Measurements from ENCODE around the gene VKORC1L1.
"Not testable (repeated sequence)": the region's sequence is repeated elsewhere in the genome, so short reads cannot be mapped to it uniquely, and the experiment has no call there.

VKORC1L1 gene

DNA sequence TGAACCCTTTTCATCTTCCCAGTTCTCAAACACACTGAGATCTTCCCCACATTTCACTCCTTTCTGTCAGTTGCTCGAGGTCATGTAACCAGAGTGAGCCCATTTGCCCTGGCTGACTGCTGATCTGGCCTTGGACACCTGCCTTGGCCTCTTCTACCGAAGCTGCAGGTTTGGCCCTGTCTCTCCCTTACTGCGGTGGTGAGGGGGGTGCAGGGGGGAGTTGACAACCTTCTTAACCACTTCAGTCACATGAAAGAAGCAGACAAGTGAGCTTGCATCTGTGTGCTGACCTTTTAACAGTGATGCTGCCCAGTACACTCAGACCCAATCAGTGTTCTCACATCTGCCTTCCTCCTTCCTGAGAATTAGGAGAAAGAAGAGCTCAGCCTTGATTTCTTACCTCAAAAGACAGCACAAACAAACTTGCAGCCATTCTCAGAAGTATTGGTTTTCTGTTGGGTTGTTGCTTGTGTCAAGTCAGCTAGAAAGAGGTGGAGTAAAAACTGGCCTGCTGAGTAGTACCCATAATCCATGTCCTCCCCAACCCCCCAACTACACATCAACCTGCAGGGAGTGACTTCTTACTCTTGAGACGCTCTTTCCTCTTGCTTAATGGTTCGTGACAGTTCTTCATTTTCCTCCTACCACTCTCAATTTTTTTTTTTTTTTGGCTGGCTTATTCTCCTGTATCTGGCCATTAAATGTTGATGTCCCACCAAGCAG, 15.7 kb downstream of the VKORC1L1 start:
- DNase-seq, result not testable (repeated sequence)

DNA sequence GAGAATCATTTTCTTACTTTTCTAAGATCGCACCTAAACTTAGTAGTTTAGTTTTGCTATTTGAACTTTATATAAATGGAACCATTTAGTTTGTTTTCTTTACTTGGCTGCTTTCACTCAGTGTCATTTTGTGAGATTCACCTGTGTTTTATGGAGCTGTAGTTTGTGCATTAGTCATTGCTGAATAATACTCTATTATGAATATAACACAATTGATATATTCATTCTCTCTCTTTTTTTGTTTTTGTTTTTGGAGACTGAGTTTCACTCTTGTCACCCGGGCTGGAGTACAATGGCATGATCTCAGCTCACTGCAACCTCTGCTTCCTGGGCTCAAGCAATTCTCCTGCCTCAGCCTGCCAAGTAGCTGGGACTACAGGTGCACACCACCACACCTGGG, 16.8 kb downstream of the VKORC1L1 start:
- not testable (repeated sequence) for DNase-seq

DNA sequence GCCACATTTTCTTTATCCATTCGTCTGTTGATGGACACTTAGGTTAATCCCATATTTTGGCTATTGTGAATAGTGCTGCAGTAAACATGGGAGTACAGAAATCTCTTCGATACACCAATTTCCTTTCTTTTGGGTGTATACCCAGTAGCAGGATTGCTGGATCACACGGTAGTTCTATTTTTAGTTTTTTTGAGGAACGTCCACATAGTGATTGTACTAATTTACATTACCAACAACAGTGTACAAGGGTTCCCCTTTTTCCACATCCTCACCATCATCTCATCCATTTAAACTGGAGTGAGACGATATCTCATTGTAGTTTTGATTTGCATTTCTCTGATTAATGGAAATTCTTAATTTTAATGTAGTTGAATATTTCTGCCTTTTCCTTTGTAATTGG, 19.3 kb downstream of the VKORC1L1 start:
- DNase-seq, result no peak

DNA sequence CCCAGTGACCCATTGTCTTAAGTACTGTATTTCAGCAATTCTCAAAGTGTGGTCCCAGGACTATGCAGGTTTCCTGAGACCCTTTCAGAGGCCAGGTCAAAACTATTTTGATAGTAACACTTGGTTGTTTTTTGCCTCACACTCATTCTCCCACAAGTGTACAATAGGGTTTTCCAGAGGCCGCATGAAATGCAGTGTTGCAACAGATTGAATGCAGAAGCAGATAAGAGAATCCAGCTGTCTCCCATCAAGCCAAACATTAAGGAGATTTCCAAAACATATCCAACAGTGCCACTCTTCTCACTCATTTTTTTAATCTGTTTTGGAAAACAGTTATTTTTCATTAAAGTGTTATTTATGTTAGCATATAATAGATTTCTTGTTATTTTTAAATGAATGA, 20.0 kb downstream of the VKORC1L1 start:
- no peak for DNase-seq

DNA sequence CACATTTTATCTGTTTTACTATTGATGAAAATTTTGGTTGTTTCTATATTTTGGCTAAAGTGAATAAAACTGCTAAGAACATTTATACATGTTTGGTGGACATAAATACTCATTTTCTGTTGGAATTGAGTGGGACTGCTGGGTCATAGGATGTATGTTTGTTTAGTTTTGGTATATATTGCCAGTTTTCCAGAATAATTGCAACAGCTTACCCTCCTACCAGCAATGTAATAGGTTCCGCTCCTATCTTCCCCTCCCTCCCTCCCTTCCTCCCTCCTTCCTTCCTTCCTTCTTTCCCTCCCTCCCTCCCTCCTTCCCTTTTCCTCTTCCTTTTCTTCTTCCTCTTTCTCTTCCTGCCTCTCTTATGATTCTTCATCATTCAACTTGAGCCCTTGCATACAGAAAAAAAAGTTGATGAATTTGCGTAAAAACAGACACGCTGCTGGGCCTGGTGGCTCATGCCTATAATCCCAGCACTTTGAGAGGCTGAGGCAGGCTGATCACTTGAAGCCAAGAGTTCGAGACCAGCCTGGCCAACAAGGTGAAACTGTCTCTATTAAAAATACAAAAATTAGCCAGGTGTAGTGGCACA, 23.5 kb downstream of the VKORC1L1 start:
- no peak for DNase-seq

DNA sequence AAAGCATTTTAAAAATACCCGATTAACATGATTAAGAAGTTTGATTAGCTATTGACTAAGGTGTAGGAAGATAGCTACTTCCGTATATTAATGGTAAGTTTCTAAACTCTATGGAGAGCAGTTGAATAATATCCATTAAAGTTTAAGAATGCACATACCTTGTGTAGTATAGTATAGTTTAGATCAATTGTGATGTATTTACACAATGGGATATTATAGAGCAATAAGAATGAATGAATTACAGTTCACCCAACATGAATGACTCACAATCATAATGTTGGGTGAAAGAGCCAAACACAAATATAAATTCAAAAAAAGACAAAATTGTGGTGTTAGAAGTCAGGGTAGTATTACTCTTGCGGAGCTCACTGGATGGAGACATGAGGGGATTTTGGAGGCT, 24.4 kb downstream of the VKORC1L1 start:
- not testable (repeated sequence) for DNase-seq

DNA sequence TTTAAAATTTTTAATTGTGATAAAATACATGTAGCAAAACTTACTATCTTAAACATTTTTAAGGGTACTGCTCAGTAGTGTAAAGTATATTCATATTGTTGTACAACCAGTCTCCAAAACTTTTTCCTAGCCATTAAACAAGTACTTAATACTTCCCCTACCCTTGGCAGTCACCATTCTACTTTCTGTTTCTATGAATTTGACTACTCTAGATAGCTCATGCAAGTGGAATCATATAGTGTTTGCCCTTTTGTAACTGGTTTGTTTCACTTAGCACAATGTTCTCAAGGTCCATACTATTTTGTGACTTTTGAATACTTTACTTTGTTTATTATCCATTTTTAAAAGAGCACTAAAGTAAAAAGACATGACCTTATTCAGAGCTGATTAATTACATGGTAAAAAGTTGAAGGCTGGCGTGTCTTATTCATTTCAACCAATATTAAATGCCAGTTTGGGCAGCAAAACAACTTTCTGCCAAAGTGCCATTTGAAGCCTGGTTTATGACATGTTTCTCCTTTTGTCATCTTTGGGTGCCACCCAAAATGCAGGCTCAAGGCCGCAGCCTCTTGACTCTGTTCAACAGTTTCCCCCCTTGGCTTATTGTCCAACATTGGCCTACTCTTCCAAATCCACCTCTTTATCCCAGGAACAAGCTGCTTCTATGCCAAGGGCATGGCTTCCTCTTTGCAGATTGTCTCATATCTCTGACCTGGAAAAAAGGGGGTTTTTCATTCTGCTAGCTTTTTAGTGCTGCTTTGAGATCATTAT, 26.0 kb downstream of the VKORC1L1 start:
- not testable (repeated sequence) for DNase-seq

DNA sequence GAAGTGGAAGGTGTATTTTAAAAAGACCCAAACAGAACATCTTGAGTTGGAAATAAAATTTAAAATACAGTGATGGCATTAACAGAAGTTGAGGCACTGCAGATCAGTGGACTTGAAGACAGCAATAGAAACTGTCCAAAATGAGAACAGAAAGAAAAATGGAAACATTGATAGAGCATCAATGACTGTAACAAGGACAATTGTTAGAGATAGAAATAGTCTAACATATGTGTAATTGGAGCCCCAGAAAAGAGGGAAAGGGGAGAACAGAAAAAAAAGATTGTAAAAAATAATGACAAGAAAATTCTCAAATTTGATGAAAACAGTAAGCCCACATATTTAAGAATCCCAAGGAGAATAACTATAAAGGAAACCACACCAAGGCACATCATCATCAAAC, 29.4 kb downstream of the VKORC1L1 start:
- DNase-seq, result no peak

DNA sequence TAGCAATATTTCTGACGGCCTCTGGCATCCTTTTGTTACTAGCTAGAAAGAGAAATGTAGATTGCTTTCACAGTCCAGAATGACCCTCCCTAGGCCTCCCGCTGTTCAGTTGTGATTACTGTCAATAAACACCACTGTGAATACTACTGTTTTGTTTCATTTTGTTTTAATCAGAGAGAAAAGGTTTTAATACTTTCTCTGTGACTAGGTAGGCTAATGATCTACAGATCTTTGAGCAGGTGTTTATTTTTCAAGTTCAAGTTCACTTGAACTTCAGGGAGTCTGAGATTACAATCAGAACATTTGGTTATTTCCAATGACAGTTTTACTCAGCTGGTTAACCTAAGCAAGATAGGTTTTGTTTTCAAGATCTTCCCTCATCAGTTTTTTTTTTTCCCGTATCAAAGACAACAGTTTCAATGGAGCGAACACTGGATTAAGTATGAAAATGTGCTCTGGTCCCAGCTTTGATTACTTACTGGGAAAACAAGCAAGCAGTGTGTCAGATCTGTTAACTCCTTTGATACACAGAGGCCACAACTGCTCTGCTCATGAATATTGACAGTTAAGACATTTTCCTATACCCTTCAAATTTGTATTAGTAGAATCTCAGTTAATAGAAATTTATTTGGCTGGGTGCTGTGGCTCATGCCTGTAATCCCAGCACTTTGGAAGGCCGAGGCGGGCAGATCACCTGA, 34.8 kb downstream of the VKORC1L1 start:
- no peak for DNase-seq

DNA sequence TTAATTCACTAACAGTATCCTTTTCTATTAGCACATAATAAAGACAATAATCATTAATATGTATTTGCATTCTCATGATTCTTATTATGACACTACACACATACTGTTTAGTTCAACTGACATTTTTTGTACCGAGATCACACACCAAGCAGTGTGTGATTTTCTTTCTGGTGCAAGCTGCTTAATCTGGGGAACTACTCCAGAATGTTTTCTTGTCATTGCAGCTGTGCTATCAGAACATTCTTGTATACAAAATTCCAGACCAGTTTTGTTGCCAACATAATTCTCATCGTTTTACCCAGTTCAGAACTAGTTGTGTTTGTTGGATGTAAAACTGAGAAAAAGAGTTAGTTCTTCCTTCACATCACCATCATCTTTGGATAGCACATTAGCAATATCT, 37.4 kb downstream of the VKORC1L1 start:
- DNase-seq, result no peak

GRCh38 chr7:65912237-65912636, 39.4 kb downstream of the VKORC1L1 start:
- DNase-seq, result no peak

GRCh38 chr7:65915921-65916657, 43.2 kb downstream of the VKORC1L1 start:
- no peak for DNase-seq

- DNase-seq, result no peak
Observed at GRCh38 chr7:65923316-65923715, 50.4 kb downstream of the VKORC1L1 start.

GRCh38 chr7:65924193-65924592, 51.3 kb downstream of the VKORC1L1 start:
- DNase-seq, result no peak

DNA sequence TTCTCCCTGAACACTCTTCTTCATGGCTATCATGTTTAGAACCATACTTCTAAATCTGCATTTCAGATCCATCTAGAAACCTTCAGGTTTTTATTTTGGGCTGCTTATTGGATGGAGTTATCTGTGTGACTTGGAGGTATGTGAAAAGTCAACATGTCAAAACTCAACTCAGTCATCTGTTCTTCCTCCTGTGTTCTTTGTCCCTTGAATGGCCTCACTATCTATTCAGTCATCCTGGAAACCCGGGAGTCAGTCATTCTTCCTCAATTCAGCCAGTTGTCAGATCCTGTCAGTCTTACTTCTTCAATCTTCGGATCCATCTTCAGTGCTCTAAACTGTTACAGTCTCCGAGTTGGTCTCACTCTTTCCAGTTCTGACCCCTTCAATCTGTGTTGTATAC, 52.2 kb downstream of the VKORC1L1 start:
- DNase-seq, result no peak

GRCh38 chr7:65926588-65926987, 53.7 kb downstream of the VKORC1L1 start:
- no peak for DNase-seq

DNA sequence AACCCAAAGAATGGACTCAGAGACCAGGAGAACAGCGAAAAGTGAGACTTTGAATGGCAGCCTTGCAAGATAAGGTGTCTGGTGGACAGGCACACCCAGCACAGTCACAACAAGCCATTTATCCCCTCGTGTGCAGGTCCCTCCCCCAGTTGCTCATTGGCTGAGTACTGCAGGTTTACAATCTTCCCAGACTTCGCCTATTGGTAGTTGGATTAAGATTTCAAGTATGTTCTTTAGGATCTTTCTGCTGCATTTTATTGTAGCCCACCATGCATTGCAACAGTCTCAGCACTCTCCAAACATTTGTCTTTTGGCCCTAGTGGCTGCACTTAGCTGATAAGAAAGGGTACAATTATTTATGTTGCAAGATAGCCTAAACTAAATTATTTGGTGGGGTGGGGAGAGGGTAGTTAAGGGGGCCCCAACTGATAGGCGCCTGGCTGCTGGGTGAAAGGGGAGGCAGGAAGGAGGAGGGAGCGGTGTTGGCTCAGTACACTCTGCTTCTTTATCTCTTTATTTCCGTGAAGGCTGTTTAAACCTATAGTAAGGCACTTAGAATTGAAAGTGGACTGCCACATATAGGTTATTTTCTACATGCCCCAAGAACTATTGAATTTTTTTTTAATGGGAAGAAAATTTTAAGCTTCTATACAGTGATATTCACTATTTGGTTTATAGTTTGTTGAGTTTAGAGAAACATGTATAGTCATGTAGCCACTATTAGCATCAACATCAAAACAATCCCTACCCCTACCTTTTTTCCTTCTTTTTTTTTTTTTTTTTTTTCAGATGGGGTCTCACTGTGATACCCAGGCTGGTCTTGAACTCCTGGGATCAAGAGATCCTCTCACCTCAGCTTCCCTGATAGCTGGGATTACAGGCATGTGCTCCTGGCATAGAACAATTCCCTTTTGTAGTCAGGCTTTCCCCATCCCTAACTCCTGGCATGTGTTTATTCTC, 54.9 kb downstream of the VKORC1L1 start:
- no peak for DNase-seq

- no peak for DNase-seq
Observed at GRCh38 chr7:65931685-65932084, 58.8 kb downstream of the VKORC1L1 start.

- DNase-seq, result no peak
Observed at GRCh38 chr7:65937296-65937695, 64.4 kb downstream of the VKORC1L1 start.

DNA sequence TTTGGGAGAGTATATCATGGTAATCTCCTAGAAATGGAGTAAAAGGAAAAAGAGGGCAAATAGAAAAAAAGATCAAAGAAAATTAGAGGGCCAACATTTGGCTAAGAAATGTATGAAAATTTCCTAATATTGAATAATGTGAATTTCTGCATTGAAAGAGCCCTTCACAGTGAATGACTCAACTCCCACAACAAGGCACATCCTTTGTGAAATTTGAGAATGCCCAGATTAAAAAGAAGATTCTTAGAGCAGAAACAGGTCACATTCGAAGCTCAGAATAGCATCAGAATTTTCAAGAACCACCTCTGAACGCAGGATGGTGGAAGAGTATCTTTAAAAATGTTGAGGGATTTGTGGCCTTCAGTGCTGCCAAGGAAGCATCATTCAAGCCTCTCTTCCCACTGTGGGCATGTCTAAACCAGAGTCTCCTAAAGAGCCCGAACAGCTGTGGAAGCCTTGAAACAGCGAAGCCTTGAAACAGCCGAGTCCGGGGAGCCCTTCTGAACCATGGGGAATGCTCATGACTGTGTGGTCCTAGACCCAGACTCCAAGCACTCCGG, 65.5 kb downstream of the VKORC1L1 start:
- DNase-seq, result no peak

- DNase-seq, result not testable (repeated sequence)
Observed at GRCh38 chr7:65945787-65946186, 72.9 kb downstream of the VKORC1L1 start.

Data from activated CD8-positive, alpha-beta memory T cell treated with anti-CD3 and anti-CD28 coated beads, Interleukin-2, amount 50 U/mL, for 48 hours (primary cell).